NCI-H1694 treated with DMSO at 0.1 percent for 48 hours (cell line): Measurements from ENCODE around the gene CYP4F11.
"Not testable (repeated sequence)": the region's sequence is repeated elsewhere in the genome, so short reads cannot be mapped to it uniquely, and the experiment has no call there.

Experiments used
- DNase-seq: peaks from one replicate; lab custom pipeline; 2025; lab: John Stamatoyannopoulos, UW

The CYP4F11 gene

GRCh38 chr19:15923702-15924101 is 10.6 kb downstream of the CYP4F11 start:
- DNase-seq: no peak

GRCh38 chr19:15922021-15922420 is 12.3 kb downstream of the CYP4F11 start:
- DNase-seq: no peak

GRCh38 chr19:15919243-15919642 is 15.1 kb downstream of the CYP4F11 start:
- no peak for DNase-seq

- no peak for DNase-seq
These were observed 19.2 kb downstream of the CYP4F11 start for GRCh38 chr19:15915109-15915508.

- no peak for DNase-seq
These were observed 20.5 kb downstream of the CYP4F11 start for GRCh38 chr19:15913830-15914229.

- no peak for DNase-seq
These were observed 20.9 kb downstream of the CYP4F11 start for GRCh38 chr19:15913384-15913783.

- no peak for DNase-seq
These were observed 22.6 kb downstream of the CYP4F11 start for GRCh38 chr19:15911599-15912235.

- no peak for DNase-seq
These were observed 29.3 kb downstream of the CYP4F11 start for GRCh38 chr19:15905026-15905425.

- DNase-seq: not testable (repeated sequence)
These were observed 31.4 kb downstream of the CYP4F11 start for GRCh38 chr19:15902898-15903297.

GRCh38 chr19:15902254-15902653 is 32.1 kb downstream of the CYP4F11 start:
- no peak for DNase-seq

- DNase-seq: no peak
These were observed 33.8 kb downstream of the CYP4F11 start for GRCh38 chr19:15900504-15900903.

- not testable (repeated sequence) for DNase-seq
These were observed 34.3 kb downstream of the CYP4F11 start for GRCh38 chr19:15900032-15900431.

GRCh38 chr19:15899561-15899960 is 34.8 kb downstream of the CYP4F11 start:
- not testable (repeated sequence) for DNase-seq

- no peak for DNase-seq
These were observed 36.5 kb downstream of the CYP4F11 start, which contains the start of gene CYP4F2 for GRCh38 chr19:15897738-15898276. TSS of gene CYP4F2 (minus strand) at chr19:15898074. CDS start at chr19:15897611, 463 bp downstream.

GRCh38 chr19:15897026-15897737 is 37.1 kb downstream of the CYP4F11 start:
- no peak for DNase-seq

- DNase-seq: no peak
These were observed 38.4 kb downstream of the CYP4F11 start for GRCh38 chr19:15895876-15896430.

- no peak for DNase-seq
These were observed 40.0 kb downstream of the CYP4F11 start for GRCh38 chr19:15894359-15894758.

GRCh38 chr19:15893477-15893876 is 40.9 kb downstream of the CYP4F11 start:
- no peak for DNase-seq

- DNase-seq: no peak
These were observed 42.3 kb downstream of the CYP4F11 start for GRCh38 chr19:15892012-15892411.

GRCh38 chr19:15891434-15891833 is 42.9 kb downstream of the CYP4F11 start:
- no peak for DNase-seq

GRCh38 chr19:15889339-15889738 is 45.0 kb downstream of the CYP4F11 start:
- DNase-seq: not testable (repeated sequence)

GRCh38 chr19:15885919-15886318 is 48.4 kb downstream of the CYP4F11 start:
- DNase-seq: no peak

- DNase-seq: no peak
These were observed 49.2 kb downstream of the CYP4F11 start for GRCh38 chr19:15885167-15885566.
